ENCODE measurements around the gene GSN.

The GSN gene

GRCh38 chr9:121303456-121304451 is 35.8 kb downstream of the GSN start:
- no peak for DNase-seq

DNA sequence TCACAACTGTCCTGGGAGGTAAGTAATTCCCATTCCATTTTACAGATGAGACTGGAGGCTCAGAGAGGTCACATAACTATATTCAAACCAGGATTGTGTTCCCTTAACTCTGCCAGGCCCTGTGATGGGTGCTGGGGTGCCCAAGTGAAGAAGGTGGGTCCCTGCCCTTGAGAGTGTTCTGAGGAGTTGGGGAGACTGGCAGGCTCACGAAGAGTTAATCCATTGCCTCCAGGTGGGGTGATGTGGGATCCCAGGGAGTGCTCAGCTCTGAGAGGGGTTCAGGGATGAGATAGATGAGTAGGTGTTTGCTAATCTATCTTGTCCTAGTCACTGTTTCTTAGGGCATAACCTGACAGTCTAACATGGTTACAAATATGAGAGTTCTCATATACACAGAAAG is 36.7 kb downstream of the GSN start:
- DNase-seq: no peak

- DNase-seq: no peak
These were observed 37.5 kb downstream of the GSN start for GRCh38 chr9:121305269-121305994.

DNA sequence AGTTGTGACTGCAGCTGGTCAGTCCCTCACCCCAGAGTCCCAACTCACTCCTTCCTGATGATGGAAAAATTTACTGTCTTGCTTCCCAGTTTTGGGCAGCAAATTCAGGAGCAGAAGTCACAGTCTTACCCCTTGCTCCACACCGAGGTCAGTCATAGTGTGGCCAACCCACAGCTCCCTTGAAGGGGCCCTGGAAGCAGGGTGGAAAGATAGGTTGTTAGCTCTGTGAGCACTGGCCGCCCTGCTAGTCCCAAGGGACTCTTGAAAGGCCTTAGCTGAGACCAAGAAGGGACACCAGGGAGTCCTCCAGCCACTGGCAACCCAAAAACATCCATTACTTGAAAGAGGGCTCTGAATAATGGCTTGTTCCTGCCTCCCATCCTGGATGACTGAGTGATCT is 40.0 kb downstream of the GSN start:
- no peak for DNase-seq

- DNase-seq: no peak
These were observed 40.8 kb downstream of the GSN start for GRCh38 chr9:121308765-121309164.

DNA sequence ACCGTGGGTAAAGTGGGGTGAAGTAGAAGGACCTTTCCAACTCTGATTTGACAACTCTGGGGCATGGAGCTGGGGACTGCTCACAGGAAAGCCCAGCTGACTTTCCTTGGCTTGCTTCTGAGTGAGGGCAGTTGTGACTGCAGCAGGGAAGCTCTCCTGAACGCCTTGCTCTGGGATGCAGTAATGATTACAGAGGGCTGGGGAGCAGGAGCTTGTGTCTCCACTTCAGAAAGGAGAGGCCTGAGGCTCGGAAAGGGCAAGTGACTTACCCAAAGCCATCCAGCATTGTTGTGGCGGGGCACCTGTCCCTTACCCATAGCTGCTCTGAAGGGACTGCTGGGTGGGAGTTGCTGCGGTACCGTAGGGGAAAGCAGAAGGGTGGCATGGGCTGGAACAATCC is 41.2 kb downstream of the GSN start:
- no peak for DNase-seq

GRCh38 chr9:121309833-121310425 is 42.0 kb downstream of the GSN start:
- no peak for DNase-seq

GRCh38 chr9:121310571-121310970 is 42.6 kb downstream of the GSN start:
- no peak for DNase-seq

- DNase-seq: no peak
These were observed 44.2 kb downstream of the GSN start for GRCh38 chr9:121312169-121312568.

GRCh38 chr9:121313458-121314152 is 45.6 kb downstream of the GSN start:
- DNase-seq: no peak

DNA sequence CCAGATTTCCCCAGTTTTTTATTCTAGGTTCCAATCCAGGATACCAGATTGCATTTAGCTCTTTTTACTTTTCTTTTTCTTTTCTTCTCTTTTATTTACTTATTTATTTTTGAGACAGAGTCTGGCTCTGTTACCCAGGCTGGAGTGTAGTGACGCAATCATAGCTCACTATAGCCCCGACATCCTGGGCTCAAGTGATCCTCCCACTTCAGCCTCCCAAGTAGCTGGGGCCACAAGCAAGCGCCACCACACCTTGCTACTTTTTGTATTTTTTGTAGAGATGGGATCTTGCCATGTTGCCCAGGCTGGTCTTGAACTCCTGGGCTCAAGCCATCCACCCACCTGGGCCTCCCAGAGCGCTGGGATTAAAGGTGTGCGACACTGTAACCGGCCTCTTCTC is 48.4 kb downstream of the GSN start:
- no peak for DNase-seq

- DNase-seq: no peak
These were observed 49.0 kb downstream of the GSN start for GRCh38 chr9:121316852-121317373.

DNA sequence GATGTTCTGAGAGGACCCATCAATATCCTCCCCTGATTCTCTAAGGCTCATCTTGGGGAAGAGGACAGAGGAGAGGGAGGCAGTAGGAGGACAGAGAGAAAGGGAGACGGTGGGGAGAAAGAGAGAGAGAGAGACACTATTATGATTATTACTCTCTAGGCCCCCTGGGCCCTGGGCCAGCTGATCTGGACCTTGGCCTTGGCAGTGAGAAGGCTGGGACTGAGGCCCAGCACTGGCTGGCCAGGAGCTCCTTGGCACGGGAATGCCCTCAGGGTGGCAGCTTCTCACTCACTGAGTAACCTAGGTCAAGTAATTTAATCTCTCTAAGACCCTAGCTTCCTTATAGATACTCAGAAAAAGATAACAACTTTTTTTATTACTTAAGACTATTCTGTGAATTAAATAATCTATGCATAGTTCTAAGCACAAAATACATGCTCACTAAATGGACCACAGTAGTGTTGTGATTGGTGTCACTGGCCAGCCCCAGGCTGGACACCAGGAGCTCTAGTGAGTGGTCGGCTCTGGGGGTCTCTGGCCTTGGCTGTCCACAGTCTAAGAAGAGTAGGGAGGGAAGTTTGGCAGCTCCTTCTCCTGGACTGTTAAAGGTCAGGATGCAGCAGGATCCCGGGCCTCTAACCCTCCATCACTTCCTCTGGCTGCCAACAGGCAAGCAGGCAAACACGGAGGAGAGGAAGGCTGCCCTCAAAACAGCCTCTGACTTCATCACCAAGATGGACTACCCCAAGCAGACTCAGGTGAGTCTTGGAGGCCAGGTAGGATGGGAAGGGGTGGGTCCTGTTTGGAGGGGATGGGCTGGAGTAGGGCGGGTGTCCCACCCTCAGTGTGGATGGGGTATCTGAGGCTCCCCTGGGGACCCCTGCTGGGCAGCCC is 50.0 kb downstream of the GSN start:
- DNase-seq: no peak

DNA sequence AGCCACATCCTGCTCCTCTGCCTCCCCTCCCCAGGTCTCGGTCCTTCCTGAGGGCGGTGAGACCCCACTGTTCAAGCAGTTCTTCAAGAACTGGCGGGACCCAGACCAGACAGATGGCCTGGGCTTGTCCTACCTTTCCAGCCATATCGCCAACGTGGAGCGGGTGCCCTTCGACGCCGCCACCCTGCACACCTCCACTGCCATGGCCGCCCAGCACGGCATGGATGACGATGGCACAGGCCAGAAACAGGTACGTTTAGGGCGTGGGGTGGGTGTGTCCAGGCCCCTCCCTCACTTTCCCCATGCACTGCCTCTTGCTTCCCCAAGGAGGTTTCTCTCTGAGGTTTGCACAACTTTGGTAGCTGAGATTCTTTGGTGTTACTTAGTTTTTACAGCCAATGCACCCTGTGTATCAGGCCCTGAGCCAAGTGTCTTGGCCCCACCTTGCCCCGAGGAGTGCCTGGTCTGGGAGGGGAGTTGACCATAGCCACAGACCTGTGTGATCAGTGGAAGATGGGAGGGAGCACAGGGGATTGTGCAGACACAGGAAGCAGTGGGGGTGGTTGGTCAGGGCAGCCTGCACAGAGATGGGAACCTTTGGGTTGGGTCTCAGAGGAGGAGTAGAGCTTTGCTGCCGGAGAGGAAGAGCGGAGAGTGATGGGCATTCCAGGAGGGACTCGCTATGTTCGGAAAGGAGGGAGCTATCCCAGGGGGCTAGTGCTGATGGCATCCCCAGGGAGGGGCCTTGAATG is 50.8 kb downstream of the GSN start:
- no peak for DNase-seq

DNA sequence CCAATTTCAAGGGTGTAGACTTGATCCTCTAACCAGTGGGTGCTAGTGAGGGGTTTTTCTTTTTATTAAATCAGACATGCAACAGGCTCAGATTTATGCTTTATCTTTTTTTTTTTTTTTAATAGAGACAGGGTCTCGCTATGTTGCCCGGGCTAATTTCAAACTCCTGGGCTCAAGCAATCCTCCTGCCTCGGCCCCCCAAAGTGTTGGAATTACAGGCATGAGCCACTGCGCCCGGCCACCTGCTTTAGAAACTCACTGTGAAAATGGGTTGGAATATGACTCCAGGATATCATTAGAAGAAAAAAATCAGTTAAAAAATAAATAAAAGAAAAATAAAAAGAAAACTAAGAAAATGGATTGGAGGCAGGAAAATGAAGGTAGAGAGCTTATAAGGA is 51.4 kb downstream of the GSN start:
- DNase-seq: no peak

DNA sequence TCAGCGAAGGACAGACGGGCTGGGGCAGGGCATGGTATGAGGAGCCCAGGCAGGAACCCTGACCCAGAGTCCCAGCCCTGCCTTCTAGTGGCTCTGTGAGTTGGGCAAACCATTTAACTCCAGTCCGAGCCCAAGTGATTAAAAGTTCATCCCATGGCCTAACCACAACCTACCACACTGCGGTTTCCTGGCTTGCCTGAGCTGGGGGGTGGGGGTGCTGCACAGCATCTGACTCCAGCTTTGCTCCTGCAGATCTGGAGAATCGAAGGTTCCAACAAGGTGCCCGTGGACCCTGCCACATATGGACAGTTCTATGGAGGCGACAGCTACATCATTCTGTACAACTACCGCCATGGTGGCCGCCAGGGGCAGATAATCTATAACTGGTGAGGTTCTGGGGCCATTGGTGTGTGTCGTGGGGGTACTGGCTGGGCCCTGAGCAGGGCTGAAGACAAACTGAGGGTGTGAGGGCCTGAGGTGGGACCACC is 53.1 kb downstream of the GSN start:
- DNase-seq: no peak

DNA sequence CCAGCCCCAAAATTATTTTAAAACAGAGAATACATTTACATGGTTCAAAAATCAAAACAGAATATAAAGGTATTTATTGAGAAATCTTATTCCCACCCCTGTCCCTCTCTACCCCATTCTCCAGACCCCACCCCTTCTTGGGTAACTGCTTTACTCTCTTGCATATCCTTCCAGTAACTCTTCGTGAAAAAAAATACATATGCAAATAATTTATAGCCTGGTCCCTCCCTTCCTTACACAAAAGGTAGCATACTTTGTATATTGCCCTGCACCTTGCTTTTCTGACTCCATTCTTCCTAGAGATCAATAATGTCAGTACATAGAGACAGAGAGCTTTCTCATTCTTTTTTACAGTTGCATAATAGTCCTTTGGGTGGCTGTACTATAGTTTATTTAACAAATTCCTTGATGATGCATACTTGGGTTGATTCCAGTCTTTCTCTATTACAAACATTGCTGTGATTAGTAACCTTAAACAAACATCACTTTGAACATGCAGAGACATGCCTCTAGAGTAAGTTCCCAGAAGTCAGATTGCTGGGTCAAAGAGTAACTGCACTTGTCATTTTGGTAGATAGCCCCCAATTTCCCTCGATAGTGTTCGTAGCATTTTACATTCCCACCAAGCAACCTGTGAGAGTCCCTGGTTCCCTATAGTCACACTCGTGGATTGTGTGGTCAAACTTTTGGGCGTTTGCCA is 54.2 kb downstream of the GSN start:
- DNase-seq: no peak

- no peak for DNase-seq
These were observed 54.9 kb downstream of the GSN start for GRCh38 chr9:121322737-121323448.

- DNase-seq: no peak
These were observed 55.6 kb downstream of the GSN start for GRCh38 chr9:121323449-121324151.
